HepG2 (cell line): ENCODE data around the gene WIPF2. TPM values are rescaled to one million over a fixed set of nuclear protein-coding genes. Genes with fewer than 3 reads are reported as not detected.

Source experiments
- ARID4A ChIP-seq: sonication (generic); formaldehyde crosslinking; IDR thresholded peaks from 2 replicates; pipeline ENCODE4 v1.5.0; 2020; ENCODE audit warnings: mild to moderate bottlenecking, missing genetic modification reagents, borderline replicate concordance
- DMTF1 ChIP-seq: sonication (generic); formaldehyde crosslinking; IDR thresholded peaks from 2 replicates; pipeline ENCODE4 v1.4.0; 2020; ENCODE audit warnings: mild to moderate bottlenecking, missing genetic modification reagents
- ELF3 ChIP-seq: IDR thresholded peaks from 2 replicates; pipeline ENCODE4 v1.6.1; 2016; ENCODE audit warnings: missing genetic modification reagents, missing compliant biosample characterization
- GATAD2A ChIP-seq: IDR thresholded peaks from 2 replicates; pipeline ENCODE4 v1.6.1; 2016
- IKZF1 ChIP-seq: fragments of 450-650 bp; IDR thresholded peaks from 2 replicates; pipeline ENCODE4 v1.7.1; 2016
- MAX ChIP-seq: IDR thresholded peaks from 2 replicates; pipeline ENCODE4 v1.6.1; 2012; ENCODE audit warnings: inconsistent platforms
- NBN ChIP-seq: fragments of 450-650 bp; conservative IDR thresholded peaks from 2 replicates; pipeline ENCODE4 v1.6.1; 2017
- PAF1 ChIP-seq: IDR thresholded peaks from 2 replicates; pipeline ENCODE4 v1.6.1; 2016; ENCODE audit warnings: missing genetic modification reagents, missing compliant biosample characterization
- SP5 ChIP-seq: IDR thresholded peaks from 2 replicates; pipeline ENCODE4 v1.6.1; 2016; ENCODE audit warnings: low read depth, borderline replicate concordance
- SRSF9 ChIP-seq: fragments of 200-400 bp; formaldehyde crosslinking; IDR thresholded peaks from 2 replicates; pipeline ENCODE4 v1.6.1; 2018; ENCODE audit warnings: borderline replicate concordance, mild to moderate bottlenecking, low read depth, low read length; ENCODE audit not compliant: insufficient read depth, poor library complexity, severe bottlenecking
- TBL1XR1 ChIP-seq: fragments of 150-350 bp; IDR thresholded peaks from 2 replicates; pipeline ENCODE4 v1.6.1; 2014; ENCODE audit warnings: borderline replicate concordance, low read length; ENCODE audit not compliant: partially characterized antibody
- YEATS2 ChIP-seq: sonication (generic); formaldehyde crosslinking; IDR thresholded peaks from 2 replicates; pipeline ENCODE4 v1.4.0; 2020; ENCODE audit warnings: missing genetic modification reagents, borderline replicate concordance
- ZBTB39 ChIP-seq: sonication (generic); formaldehyde crosslinking; IDR thresholded peaks from 2 replicates; pipeline ENCODE4 v1.5.0; 2020; ENCODE audit warnings: missing genetic modification reagents
- ZNF12 ChIP-seq: sonication (generic); formaldehyde crosslinking; IDR thresholded peaks from 2 replicates; pipeline ENCODE4 v1.5.0; 2020; ENCODE audit warnings: missing genetic modification reagents
- ZNF468 ChIP-seq: sonication (generic); formaldehyde crosslinking; IDR thresholded peaks from 2 replicates; pipeline ENCODE4 v1.8.0; 2022; ENCODE audit warnings: mild to moderate bottlenecking, moderate library complexity, missing genetic modification reagents
- ZNF557 ChIP-seq: sonication (generic); formaldehyde crosslinking; IDR thresholded peaks from 2 replicates; pipeline ENCODE4 v1.4.0; 2020; ENCODE audit warnings: missing genetic modification reagents
- polyA plus RNA-seq, 8 experiments: library from polyadenylated mRNA; depleted of rRNA in 3 of 8; stranded (reverse) in 7 of 8; unstranded in 1 of 8; fragments of >200 nt; fragmentation: Illumina TruSeq in 4 of 8; extraction: Trizol in 4 of 8; gene quantifications; 2 replicates each; pipeline versions ENCODE4 v1.2.1 to v1.2.3, GENCODE V29; 2011 to 2016; ENCODE audit warnings: low read depth in 4 of 8, missing spikeins in 1 of 8, mixed read lengths in 1 of 8; ENCODE audit not compliant: insufficient read depth in 1 of 8
- total RNA-seq, 5 experiments: library from RNA; depleted of rRNA; stranded (reverse); fragments of >200 nt; fragmentation: Illumina TruSeq; extraction: Trizol; gene quantifications; 2 replicates each; pipeline ENCODE4 v1.2.3, GENCODE V29; 2016; ENCODE audit warnings: low read depth in 1 of 5

Gene WIPF2
- total and polyA plus RNA-seq, 2 of the 13 experiments (the other 11 are each of a cell fraction or from before 2014, with no cell fraction given): 7.2 to 10.8 TPM

- TF ChIP-seq YEATS2 (CRISPR knock-in tag) (no peak), ZBTB39 (CRISPR knock-in tag) (no peak), ELF3 (CRISPR knock-in tag) (no peak), TBL1XR1 (no peak), NBN (no peak), GATAD2A (no peak), MAX (no peak), ZNF12 (CRISPR knock-in tag) (no peak), DMTF1 (CRISPR knock-in tag) (no peak), ZNF557 (CRISPR knock-in tag) (no peak), SP5 (no peak), SRSF9 (no peak), ARID4A (CRISPR knock-in tag) (no peak), PAF1 (CRISPR knock-in tag) (no peak), ZNF468 (CRISPR knock-in tag) (no peak), IKZF1 (no peak)
Measured at GRCh38 chr17:40320756-40321523, 101.8 kb downstream of the WIPF2 start (continued).
